ENCODE data around the gene LAMA3.

The LAMA3 gene

GRCh38 chr18:23981369-23981980 lies 292.2 kb downstream of the LAMA3 start:
- no peak for DNase-seq

DNA sequence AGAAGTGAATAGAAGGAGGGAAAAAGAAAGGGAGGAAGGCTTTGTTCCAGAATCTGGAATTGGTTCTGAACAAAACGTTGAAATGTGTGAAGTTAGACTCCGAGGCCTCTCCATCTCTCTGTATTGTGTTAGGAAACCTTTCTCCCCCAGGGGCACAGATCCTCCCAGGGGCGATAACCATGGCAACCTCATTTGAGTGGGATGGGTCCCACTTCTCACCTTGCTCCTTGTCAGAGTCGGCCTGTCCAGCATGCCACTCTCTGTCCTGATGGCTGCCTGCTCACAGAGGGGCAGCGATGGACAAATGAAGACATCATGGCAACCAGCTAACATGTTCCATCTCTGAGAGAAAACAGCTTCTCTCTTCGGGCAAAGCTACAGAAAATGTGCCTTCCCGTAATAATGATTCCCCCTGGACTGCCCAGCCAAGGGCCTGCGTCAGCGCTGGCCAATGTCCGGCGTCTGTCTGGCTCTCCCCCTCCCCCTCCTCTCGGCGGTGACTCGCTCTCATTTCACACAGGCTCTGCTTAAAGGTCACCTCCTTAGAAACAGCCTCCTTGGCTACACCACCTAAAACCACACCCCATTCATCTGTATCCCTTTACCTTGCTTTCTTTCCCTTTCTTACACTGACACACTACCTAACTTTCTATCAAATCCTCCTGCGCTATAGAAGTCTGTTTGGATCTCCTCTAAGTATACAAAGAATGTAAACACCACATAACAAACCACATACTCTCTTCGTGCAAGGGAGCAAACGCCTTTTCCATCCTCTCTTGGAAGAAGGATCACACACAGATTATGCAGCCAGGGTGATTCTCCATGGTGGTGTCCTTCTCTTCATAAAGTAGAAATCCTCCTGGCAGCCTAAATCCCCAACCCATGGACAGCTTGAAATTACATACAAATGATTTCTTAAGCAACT lies 293.2 kb downstream of the LAMA3 start:
- no peak for DNase-seq

- DNase-seq, result no peak
Measured at GRCh38 chr18:23983112-23983511, 293.9 kb downstream of the LAMA3 start.

- DNase-seq, result no peak
Measured at GRCh38 chr18:23986600-23987359, 297.5 kb downstream of the LAMA3 start.

- DNase-seq, result no peak
Measured at GRCh38 chr18:23990474-23991410, 301.5 kb downstream of the LAMA3 start.

- peak; percentile 78 for DNase-seq
Measured at GRCh38 chr18:23992089-23992940, 303.1 kb downstream of the LAMA3 start.

DNA sequence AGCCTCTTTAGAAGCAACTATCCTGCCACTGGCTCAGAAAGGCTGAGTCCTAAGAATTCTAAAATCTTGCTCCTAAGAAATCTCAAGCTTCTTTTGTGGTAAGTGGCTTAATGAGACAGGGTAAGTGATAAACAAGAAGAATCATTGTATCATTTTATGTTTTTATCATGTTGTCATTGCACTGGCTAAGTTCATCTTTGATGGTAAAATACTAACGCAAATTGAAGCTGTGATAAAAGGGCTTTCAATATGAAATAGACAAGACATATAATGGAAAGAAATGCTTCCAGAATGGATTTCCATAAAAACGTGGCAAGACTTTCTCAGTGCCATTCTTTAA lies 303.7 kb downstream of the LAMA3 start:
- no peak for DNase-seq

GRCh38 chr18:23994361-23994902 lies 305.2 kb downstream of the LAMA3 start:
- peak; percentile 48 for DNase-seq

GRCh38 chr18:23995180-23995579 lies 305.9 kb downstream of the LAMA3 start:
- no peak for DNase-seq

DNA sequence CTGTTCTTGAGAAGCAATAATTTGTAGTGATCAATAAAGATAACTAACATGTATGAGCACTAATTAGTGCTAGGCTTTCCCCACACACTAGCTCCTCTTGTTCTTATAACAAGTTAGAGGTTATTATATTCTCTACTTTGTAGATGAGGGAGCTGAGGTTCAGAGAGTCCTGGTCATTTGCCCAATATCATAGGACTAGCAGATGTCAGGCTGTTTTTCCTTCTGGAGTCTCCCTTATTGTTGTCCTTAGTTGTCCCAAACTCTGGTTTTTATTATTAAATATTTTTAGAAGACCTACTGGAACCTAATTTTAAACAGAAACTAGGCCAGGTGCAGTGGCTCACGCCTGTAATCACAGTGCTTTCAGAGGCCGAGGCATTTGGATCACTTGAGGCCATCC lies 308.8 kb downstream of the LAMA3 start:
- DNase-seq, result no peak

DNA sequence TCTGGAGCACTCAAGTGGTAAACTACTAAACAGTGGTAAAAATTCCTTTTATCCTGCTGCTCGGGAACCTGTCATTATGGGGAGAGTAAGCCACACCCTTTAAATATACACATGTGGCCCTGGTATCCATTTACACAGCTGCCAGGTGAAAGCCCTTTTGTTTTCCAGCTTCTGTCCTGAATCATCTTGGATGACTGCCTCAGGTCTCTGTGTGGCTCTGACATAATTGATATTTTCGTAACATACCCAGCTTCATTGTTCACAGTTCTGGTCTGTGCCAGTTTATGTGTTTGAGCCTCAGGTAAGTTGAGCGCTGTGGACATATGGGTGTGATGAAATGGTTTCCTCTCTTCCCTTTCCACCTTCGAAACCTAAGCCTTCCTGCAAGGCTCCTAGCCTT lies 309.6 kb downstream of the LAMA3 start:
- DNase-seq, result no peak

DNA sequence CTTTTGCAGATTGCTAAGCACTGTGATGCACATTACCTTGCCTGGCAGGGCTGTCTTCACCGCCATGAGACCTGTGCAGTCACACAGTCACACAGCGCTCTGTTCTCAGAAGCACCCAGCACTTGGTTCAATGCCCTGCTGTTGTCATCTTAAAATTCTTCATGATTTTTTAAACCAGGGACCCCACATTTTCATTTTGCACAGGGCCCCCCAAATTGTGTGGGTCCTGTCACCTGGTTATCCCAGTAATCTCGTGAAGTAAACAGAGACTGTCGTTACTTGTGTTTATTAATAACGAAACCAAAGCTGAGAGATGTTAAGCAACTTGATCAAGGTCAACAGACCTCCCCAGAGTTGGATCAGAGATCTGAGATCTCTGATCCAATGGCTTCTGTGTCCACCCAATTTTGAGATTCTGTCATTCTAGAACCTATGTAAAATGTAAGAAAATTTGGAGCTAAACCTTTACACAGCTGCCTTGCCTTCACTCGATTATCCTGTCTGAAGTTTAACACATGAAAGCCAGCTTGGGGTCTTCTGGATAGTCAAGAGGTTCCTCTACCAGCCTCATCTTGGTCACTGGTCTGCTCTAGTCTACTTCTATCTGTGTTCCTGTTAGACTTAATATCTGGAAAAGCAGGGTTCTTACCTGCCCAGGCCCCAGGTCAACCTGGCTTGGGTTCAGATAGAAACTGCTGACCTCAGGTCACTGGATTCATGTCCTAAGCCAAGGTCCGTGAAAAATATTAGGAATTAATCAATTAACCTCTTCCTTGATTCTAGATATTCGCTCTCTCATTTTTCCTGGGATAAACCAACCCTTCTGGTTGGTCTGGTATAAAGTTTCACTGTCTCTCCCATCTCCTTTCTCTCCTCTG lies 311.6 kb downstream of the LAMA3 start:
- peak; percentile 43 for DNase-seq

- no peak for DNase-seq
Measured at GRCh38 chr18:24002479-24002878, 313.2 kb downstream of the LAMA3 start.

DNA sequence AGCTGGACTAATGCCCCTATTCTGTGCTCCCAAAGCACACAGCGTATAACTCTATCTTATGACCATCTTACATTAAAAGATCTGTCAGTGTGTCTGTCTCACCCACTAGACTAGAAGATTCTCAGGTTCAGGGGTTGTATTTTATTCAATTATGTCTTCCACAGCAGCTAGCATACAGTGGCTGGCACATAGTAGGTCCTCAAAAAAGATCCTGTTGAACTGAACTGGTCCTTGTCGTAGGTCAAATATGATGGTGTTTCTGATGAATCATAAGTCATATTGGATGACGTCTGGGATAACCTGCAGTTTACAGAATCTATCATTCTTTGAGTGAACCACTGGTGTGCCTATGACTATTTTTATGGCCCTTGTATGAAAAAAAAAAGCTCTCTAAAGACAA lies 314.0 kb downstream of the LAMA3 start:
- no peak for DNase-seq

DNA sequence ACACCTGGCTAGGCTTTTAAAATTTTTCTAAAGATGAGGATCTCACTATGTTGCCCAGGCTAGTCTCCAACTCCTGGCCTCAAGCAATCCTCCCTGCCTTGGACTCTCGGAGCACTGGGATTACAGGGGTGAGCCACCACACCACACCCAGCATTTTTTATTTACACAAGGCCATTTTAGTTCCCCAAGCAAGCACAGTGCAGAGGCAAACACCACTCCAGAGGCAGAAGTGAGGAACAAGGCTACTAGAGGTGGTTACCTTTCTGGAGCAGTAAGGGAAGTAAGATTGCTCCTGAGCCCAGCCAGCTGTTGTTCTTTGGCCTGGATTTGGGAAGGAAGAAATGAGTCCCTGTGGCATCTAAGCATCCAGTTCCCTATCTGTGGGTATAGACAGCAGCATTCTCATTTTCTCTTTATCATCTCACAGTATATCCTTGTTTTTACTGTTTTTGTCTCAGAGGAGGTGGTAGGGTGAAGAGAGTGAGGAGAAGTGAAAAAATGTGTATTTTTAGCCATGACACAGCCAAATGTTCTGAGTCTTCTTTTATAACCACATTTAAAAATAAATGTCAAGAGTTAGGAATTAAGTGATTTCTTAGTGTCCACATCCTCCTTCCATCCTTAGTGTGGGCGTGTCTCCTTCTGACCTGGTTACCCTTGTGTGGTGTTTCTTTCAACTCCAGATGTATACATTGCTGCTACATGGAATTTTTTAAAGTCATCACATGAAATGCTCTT lies 314.8 kb downstream of the LAMA3 start:
- DNase-seq, result no peak
